HCT116 (cell line): Measurements from ENCODE around the gene FAM171A1. TPM values are rescaled to one million over a fixed set of nuclear protein-coding genes. Genes with fewer than 3 reads are reported as not detected.

Source experiments
- ATAC-seq: fragments of 200-7000 bp; cut with Tn5 transposase; 2 replicates; pipeline ENCODE4 v1.9.1; 2020; ENCODE audit warnings: mild to moderate bottlenecking, moderate library complexity
- BruUV-seq: library from RNA; stranded (reverse); fragments of 400-500 nt; replicated peaks from 2 replicates; lab custom pipeline; 2021; lab: Mats Ljungman, UMichigan
- CTCF ChIA-PET: fragments of 300-600 bp; sonication (Branson Sonifier 250); formaldehyde crosslinking; loops from one replicate; lab custom pipeline; 2021; ENCODE audit warnings: antibody characterized with exemption; lab: Charles Lee
- POLR2A ChIA-PET: fragments of 300-600, 350-600 bp; sonication (Branson Sonifier 250); formaldehyde crosslinking; loops from one replicate; lab custom pipeline; 2021; ENCODE audit warnings: antibody characterized with exemption; lab: Charles Lee
- RAD21 ChIA-PET, 2 experiments: fragments of 300-600 bp; sonication (Branson Sonifier 250); formaldehyde crosslinking; loops; one replicate each; lab custom pipeline; 2023; ENCODE audit warnings: low total read pairs in 2 of 2; ENCODE audit not compliant: uncharacterized antibody in 2 of 2, unreplicated experiment in 2 of 2, low non-redundant PET in 1 of 2; lab: Charles Lee
- DNase-seq: peaks from one replicate; pipeline ENCODE4 v3.0.0-alpha.2; 2010; ENCODE audit warnings: low read depth, low spot score
- H2AFZ ChIP-seq: fragments of 200-600 bp; shearing (Covaris generic), sonication (generic); 2 replicates; pipeline ENCODE4 v1.6.1; 2017; ENCODE audit warnings: low read depth, mixed run types, mixed read lengths, antibody characterized with exemption, low read length; ENCODE audit not compliant: poor library complexity, severe bottlenecking
- H3K27ac ChIP-seq: 2 replicates; pipeline ENCODE4 v1.5.1; 2012; ENCODE audit warnings: low read depth, low read length
- H3K27me3 ChIP-seq: fragments of 200-600 bp; sonication (generic); 2 replicates; pipeline ENCODE4 v1.6.1; 2016; ENCODE audit warnings: mixed run types, low read length, mixed read lengths; ENCODE audit not compliant: insufficient read depth
- H3K36me3 ChIP-seq, 2 experiments: fragments of 200-500 bp in 1 of 2; fragments of 200-600 bp in 1 of 2; sonication (Bioruptor generic) in 1 of 2; sonication (generic) in 1 of 2; 2 replicates each; pipeline versions ENCODE4 v1.5.1 to v1.6.1; 2014 to 2016; ENCODE audit warnings: low read length in 2 of 2, inconsistent platforms in 1 of 2, mixed read lengths in 1 of 2, mixed run types in 1 of 2; ENCODE audit not compliant: insufficient read depth in 2 of 2, control insufficient read depth in 1 of 2
- H3K4me1 ChIP-seq, 2 experiments: fragments of 200-600 bp in 1 of 2; sonication (generic) in 1 of 2; 2 replicates each; pipeline versions ENCODE4 v1.5.1 to v1.6.1; 2012 to 2017; ENCODE audit warnings: low read length in 2 of 2, inconsistent platforms in 1 of 2, mild to moderate bottlenecking in 1 of 2, mixed read lengths in 1 of 2, mixed run types in 1 of 2, moderate library complexity in 1 of 2; ENCODE audit not compliant: insufficient read depth in 2 of 2, control insufficient read depth in 1 of 2
- H3K4me2 ChIP-seq: fragments of 200-600 bp; sonication (generic); 2 replicates; pipeline ENCODE4 v1.6.1; 2017; ENCODE audit warnings: mixed run types, low read length, mixed read lengths
- H3K4me3 ChIP-seq, 2 experiments: fragments of 200-600 bp in 1 of 2; sonication (generic) in 1 of 2; replicated peaks in 1 of 2; 2 replicates each; pipeline ENCODE4 v1.5.1; 2011 to 2016; ENCODE audit warnings: low read length in 2 of 2, control low read depth in 1 of 2, low read depth in 1 of 2, mild to moderate bottlenecking in 1 of 2, mixed read lengths in 1 of 2, mixed run types in 1 of 2
- H3K79me2 ChIP-seq: fragments of 200-600 bp; sonication (generic); 2 replicates; pipeline ENCODE4 v1.6.1; 2017; ENCODE audit warnings: mild to moderate bottlenecking, mixed run types, low read length, moderate library complexity, mixed read lengths; ENCODE audit not compliant: insufficient read depth
- H3K9ac ChIP-seq: fragments of 200-600 bp; sonication (generic); 2 replicates; pipeline ENCODE4 v1.6.1; 2016; ENCODE audit warnings: low read length, mixed read lengths
- H3K9me2 ChIP-seq: fragments of 200-600 bp; sonication (generic), shearing (Covaris generic); 2 replicates; pipeline ENCODE4 v1.6.1; 2017; ENCODE audit warnings: mixed run types, mild to moderate bottlenecking, moderate library complexity; ENCODE audit not compliant: insufficient read depth
- H3K9me3 ChIP-seq, 2 experiments: fragments of 200-500 bp in 1 of 2; fragments of 200-600 bp in 1 of 2; sonication (Bioruptor generic) in 1 of 2; sonication (generic) in 1 of 2; 2 replicates each; pipeline ENCODE4 v1.6.1; 2014 to 2017; ENCODE audit warnings: low read length in 2 of 2, mixed read lengths in 2 of 2, inconsistent platforms in 1 of 2, low read depth in 1 of 2, mild to moderate bottlenecking in 1 of 2, mixed run types in 1 of 2, moderate library complexity in 1 of 2; ENCODE audit not compliant: control insufficient read depth in 1 of 2, insufficient read depth in 1 of 2
- H4K20me1 ChIP-seq: fragments of 200-600 bp; sonication (generic), shearing (Covaris generic); 2 replicates; pipeline ENCODE4 v1.6.1; 2017; ENCODE audit warnings: mixed run types, mild to moderate bottlenecking, moderate library complexity; ENCODE audit not compliant: insufficient read depth
- ATF3 ChIP-seq: IDR thresholded peaks from 2 replicates; pipeline ENCODE4 v1.6.1; 2012
- CBX3 ChIP-seq: IDR thresholded peaks from 2 replicates; pipeline ENCODE4 v1.6.1; 2012; ENCODE audit warnings: low read depth
- CEBPB ChIP-seq: IDR thresholded peaks from 2 replicates; pipeline ENCODE4 v1.6.1; 2012; ENCODE audit warnings: low read depth
- EGR1 ChIP-seq: IDR thresholded peaks from 2 replicates; pipeline ENCODE4 v1.6.1; 2012; ENCODE audit warnings: low read depth
- POLR2A ChIP-seq: IDR thresholded peaks from 2 replicates; pipeline ENCODE4 v1.7.0; 2011; ENCODE audit warnings: borderline replicate concordance; ENCODE audit not compliant: insufficient read depth, insufficient read length; ENCODE audit errors: extremely low read depth
- POLR2AphosphoS5 ChIP-seq: IDR thresholded peaks from 2 replicates; pipeline ENCODE4 v1.6.1; 2011; ENCODE audit warnings: mild to moderate bottlenecking, low read depth, low read length, moderate library complexity
- REST ChIP-seq: IDR thresholded peaks from 2 replicates; pipeline ENCODE4 v1.6.1; 2012; ENCODE audit warnings: low read depth
- YY1 ChIP-seq: IDR thresholded peaks from 2 replicates; pipeline ENCODE4 v1.6.1; 2011; ENCODE audit warnings: low read length, low read depth, moderate library complexity, mild to moderate bottlenecking; ENCODE audit not compliant: insufficient replicate concordance; ENCODE audit errors: extremely low read depth
- ZFX ChIP-seq: fragments of 450-650 bp; IDR thresholded peaks from 2 replicates; pipeline ENCODE4 v1.6.1; 2017
- intact Hi-C: fragments of 100-400 bp; cut with micrococcal nuclease; formaldehyde crosslinking; loops from 2 replicates; pipeline ENCODE4 v1.10.0; 2022
- total RNA-seq: library from RNA; stranded (reverse); gene quantifications from one replicate; pipeline ENCODE4 v1.2.1, GENCODE V29; 2021; ENCODE audit not compliant: unreplicated experiment
- TF ChIP-seq, protein P1 (sequence below): IDR thresholded peaks from 2 replicates; pipeline ENCODE4 v1.6.1; 2012

The FAM171A1 gene
- total RNA-seq, 1 experiment from 2014 or later: 32.5 TPM

DNA sequence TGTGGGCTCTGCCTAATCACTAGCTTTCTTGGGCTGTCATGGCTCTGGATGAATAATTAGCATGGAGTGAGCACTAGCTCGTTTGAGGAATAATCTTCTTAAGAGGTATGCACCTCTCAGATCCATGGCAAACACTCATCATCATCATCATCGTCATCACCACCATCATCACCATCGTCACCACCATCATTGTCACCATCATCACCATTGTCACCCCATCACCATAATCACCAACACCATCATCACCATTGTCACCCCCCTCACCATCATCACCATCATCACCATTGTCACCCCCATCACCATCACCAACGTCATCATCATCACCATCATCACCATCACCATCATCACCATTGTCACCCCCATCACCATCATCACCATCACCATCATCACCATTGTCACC lies 141.8 kb downstream of the FAM171A1 start:
- BruUV-seq: no TSS peak
- Histone ChIP-seq H3K9me2 (no peaks in the 10 kb centered on the region), H4K20me1 (no peaks in the 10 kb centered on the region), H3K36me3 (no peaks in the 10 kb centered on the region), H3K27ac (no peak overlapping the region), H3K27me3 (no peaks in the 10 kb centered on the region), H3K9ac (no peak overlapping the region), H3K79me2 (no peaks in the 10 kb centered on the region; the same call in 1 of the 2 replicates), H3K4me2 (no peak overlapping the region), H3K4me1 (peaks cover 6 to 12% of the 10 kb centered on the region in 2 experiments; a peak in 3 of 4 replicates), H2AFZ (no peak overlapping the region), H3K4me3 (no peak overlapping the region), H3K9me3 (no peaks in the 10 kb centered on the region)
- ATAC-seq (no peak), DNase-seq (no peak)
- TF ChIP-seq ATF3 (no peak), CEBPB (no peak), POLR2A (no peak), REST (no peak)
- TF ChIP-seq, protein P1, sequence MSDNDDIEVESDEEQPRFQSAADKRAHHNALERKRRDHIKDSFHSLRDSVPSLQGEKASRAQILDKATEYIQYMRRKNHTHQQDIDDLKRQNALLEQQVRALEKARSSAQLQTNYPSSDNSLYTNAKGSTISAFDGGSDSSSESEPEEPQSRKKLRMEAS: no peak
- RAD21 ChIA-PET: no interaction called here
- POLR2A ChIA-PET: no interaction called here
- CTCF ChIA-PET: no interaction called here
- intact Hi-C loops: no loop called here

DNA sequence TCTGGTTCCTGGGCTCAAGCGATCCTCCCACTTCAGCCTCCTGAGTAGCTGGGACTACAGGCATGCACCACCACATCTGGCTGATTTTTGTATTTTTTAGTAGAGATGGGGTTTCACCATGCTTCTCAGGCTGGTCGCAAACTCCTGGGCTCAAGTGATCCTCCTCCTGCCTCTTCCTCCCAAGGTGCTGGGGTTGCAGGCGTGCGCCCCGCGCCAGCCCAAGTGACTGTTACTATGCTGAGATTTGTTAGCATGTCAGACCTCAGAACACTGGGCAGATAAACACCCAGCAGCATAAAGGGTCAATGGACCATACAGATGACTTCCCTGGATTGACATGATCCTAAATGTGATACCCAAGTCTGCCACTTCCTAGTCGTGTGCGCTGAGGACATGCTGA lies 142.7 kb downstream of the FAM171A1 start:
- no peak overlapping the region for H2AFZ ChIP-seq
- H3K4me1 ChIP-seq: peaks cover 6 to 12% of the 10 kb centered on the region in 2 experiments; a peak in 3 of 4 replicates
- no peaks in the 10 kb centered on the region for H4K20me1 ChIP-seq
- no peaks in the 10 kb centered on the region for H3K36me3 ChIP-seq
- POLR2A ChIA-PET: no interaction called here
- no peak overlapping the region for H3K4me2 ChIP-seq
- intact Hi-C loops: no loop called here
- RAD21 ChIA-PET: no interaction called here
- H3K9me3 ChIP-seq: no peaks in the 10 kb centered on the region
- CTCF ChIA-PET: no interaction called here
- H3K4me3 ChIP-seq: no peak overlapping the region
- H3K9ac ChIP-seq: no peak overlapping the region
- no peak for ATAC-seq
- H3K9me2 ChIP-seq: no peaks in the 10 kb centered on the region
- no peaks in the 10 kb centered on the region for H3K27me3 ChIP-seq
- BruUV-seq: no TSS peak
- no peaks in the 10 kb centered on the region; the same call in 1 of the 2 replicates for H3K79me2 ChIP-seq
- TF ChIP-seq ZFX: no peak
- TF ChIP-seq EGR1: no peak
- no peak for TF ChIP-seq POLR2AphosphoS5
- TF ChIP-seq YY1: no peak
- no peak for TF ChIP-seq POLR2A
- TF ChIP-seq CBX3: no peak
- TF ChIP-seq, protein P1: no peak
- no peak for TF ChIP-seq REST
- DNase-seq: no peak
- no peak overlapping the region for H3K27ac ChIP-seq
